A549 (cell line): ENCODE results near the gene MTERF1.

Experiments used
- EP300 ChIP-seq, 2 experiments: fragments of >200 bp; sonication (Bioruptor Twin); formaldehyde crosslinking; IDR thresholded peaks; 2 replicates in 1 of 2; 3 replicates in 1 of 2; pipeline ENCODE4 v1.6.1; 2016 to 2017
- MYC ChIP-seq: IDR thresholded peaks from 2 replicates; pipeline ENCODE4 v1.6.1; 2012; ENCODE audit warnings: mild to moderate bottlenecking, inconsistent platforms, low read length, improper control_type of control experiment, borderline replicate concordance
- NFE2L2 ChIP-seq: fragments of 150-350 bp; conservative IDR thresholded peaks from 2 replicates; pipeline ENCODE4 v1.6.1; 2014; ENCODE audit warnings: low read length
- POLR2A ChIP-seq: IDR thresholded peaks from 2 replicates; pipeline ENCODE4 v1.6.1; 2012; ENCODE audit warnings: mild to moderate bottlenecking, low read length
- RAD21 ChIP-seq, 2 experiments: fragments of >200 bp in 1 of 2; sonication (Bioruptor Twin) in 1 of 2; formaldehyde crosslinking in 1 of 2; IDR thresholded peaks in 1 of 2; conservative IDR thresholded peaks in 1 of 2; 2 replicates in 1 of 2; 3 replicates in 1 of 2; pipeline ENCODE4 v1.6.1; 2012 to 2018; ENCODE audit warnings: inconsistent platforms in 1 of 2
- SREBF2 ChIP-seq: fragments of 450-650 bp; IDR thresholded peaks from 2 replicates; pipeline ENCODE4 v1.6.1; 2014; ENCODE audit warnings: mild to moderate bottlenecking, moderate library complexity
- TF ChIP-seq, protein P1 (sequence below): fragments of >200 bp; sonication (Bioruptor Twin); formaldehyde crosslinking; IDR thresholded peaks from 3 replicates; pipeline ENCODE4 v1.5.1; 2016
- TF ChIP-seq, protein P2 (sequence below): fragments of 450-650 bp; IDR thresholded peaks from 2 replicates; pipeline ENCODE4 v1.6.1; 2014; ENCODE audit warnings: antibody characterized with exemption

DNA sequence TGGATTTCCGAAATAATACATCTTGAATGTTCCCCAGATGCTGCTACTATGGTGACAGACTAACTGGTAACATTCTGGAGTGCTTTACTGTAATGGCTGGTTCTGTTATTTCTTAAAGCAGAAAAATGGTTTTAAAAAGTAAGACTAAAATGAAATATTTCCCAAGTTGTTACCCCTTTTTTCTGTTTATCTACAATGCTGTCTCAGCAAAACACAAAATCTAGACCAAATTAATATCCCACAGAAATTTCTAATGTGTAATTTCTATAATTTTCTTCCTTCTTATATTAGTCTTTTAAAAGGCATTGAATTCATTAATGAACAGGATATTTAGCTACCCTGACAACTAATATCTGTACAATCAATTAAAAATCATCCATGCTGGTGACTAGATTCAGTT lies 19.1 kb upstream of the MTERF1 start:
- TF ChIP-seq, protein P1, sequence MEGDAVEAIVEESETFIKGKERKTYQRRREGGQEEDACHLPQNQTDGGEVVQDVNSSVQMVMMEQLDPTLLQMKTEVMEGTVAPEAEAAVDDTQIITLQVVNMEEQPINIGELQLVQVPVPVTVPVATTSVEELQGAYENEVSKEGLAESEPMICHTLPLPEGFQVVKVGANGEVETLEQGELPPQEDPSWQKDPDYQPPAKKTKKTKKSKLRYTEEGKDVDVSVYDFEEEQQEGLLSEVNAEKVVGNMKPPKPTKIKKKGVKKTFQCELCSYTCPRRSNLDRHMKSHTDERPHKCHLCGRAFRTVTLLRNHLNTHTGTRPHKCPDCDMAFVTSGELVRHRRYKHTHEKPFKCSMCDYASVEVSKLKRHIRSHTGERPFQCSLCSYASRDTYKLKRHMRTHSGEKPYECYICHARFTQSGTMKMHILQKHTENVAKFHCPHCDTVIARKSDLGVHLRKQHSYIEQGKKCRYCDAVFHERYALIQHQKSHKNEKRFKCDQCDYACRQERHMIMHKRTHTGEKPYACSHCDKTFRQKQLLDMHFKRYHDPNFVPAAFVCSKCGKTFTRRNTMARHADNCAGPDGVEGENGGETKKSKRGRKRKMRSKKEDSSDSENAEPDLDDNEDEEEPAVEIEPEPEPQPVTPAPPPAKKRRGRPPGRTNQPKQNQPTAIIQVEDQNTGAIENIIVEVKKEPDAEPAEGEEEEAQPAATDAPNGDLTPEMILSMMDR: no peak
- TF ChIP-seq NFE2L2 (no peak), SREBF2 (no peak), RAD21 (conservative IDR thresholded peaks at IDR 0.05 in 1 of 2, IDR thresholded peaks at IDR 0.05 in 1 of 2) (no peak), EP300 (IDR thresholded peaks at IDR 0.05) (no peak), POLR2A (no peak), MYC (no peak)
- TF ChIP-seq, protein P2, sequence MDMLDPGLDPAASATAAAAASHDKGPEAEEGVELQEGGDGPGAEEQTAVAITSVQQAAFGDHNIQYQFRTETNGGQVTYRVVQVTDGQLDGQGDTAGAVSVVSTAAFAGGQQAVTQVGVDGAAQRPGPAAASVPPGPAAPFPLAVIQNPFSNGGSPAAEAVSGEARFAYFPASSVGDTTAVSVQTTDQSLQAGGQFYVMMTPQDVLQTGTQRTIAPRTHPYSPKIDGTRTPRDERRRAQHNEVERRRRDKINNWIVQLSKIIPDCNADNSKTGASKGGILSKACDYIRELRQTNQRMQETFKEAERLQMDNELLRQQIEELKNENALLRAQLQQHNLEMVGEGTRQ: no peak
